SU-DHL-6 (cell line): Measurements from ENCODE around the gene INVS.

Experiments used
- CTCF ChIP-seq: fragments of 200-600 bp; sonication (generic); IDR thresholded peaks from one replicate; pipeline ENCODE4 v1.5.1; 2017; ENCODE audit warnings: antibody characterized with exemption, mild to moderate bottlenecking, low read length, moderate library complexity; ENCODE audit not compliant: insufficient read depth, poor library complexity, severe bottlenecking
- EZH2phosphoT487 ChIP-seq: fragments of 200-600 bp; sonication (generic), shearing (Covaris generic); conservative IDR thresholded peaks from 2 replicates; pipeline ENCODE4 v1.6.1; 2018; ENCODE audit warnings: mild to moderate bottlenecking, antibody characterized with exemption, low read length, moderate library complexity, mixed read lengths

GRCh38 chr9:100120286-100120685 is 21.2 kb downstream of the INVS start:
- TF ChIP-seq CTCF, result no peak
- no peak for TF ChIP-seq EZH2phosphoT487
